HEK293 (cell line): ENCODE data around the gene SLC1A1.

ENCODE experiments used
- CTCF ChIA-PET: fragments of 350-600 bp; formaldehyde crosslinking; extraction: SDS; loops from one replicate; lab custom pipeline; 2021; ENCODE audit warnings: antibody characterized with exemption; lab: Yijun Ruan, JAX
- POLR2A ChIA-PET: fragments of 300-600 bp; formaldehyde crosslinking; extraction: SDS; loops from one replicate; lab custom pipeline; 2020; ENCODE audit warnings: antibody characterized with exemption, inconsistent platforms; lab: Yijun Ruan, JAX
- H3K27ac ChIP-seq: fragments of 200-500 bp; sonication (Bioruptor generic); 2 replicates; pipeline ENCODE4 v1.5.1; 2014; ENCODE audit warnings: low read depth, low read length, control low read depth, inconsistent platforms; ENCODE audit errors: extremely low read depth
- H3K36me3 ChIP-seq, 2 experiments: fragments of 200-500 bp in 1 of 2; sonication (Bioruptor generic) in 1 of 2; 1 replicate in 1 of 2; 2 replicates in 1 of 2; pipeline ENCODE4 v1.5.1; 2014 to 2017; ENCODE audit warnings: inconsistent platforms in 2 of 2, low read length in 2 of 2; ENCODE audit not compliant: control insufficient read depth in 2 of 2, insufficient read depth in 1 of 2
- H3K4me1 ChIP-seq: fragments of 200-500 bp; sonication (Bioruptor generic); 2 replicates; pipeline ENCODE4 v1.5.1; 2014; ENCODE audit warnings: mild to moderate bottlenecking, low read length, inconsistent platforms; ENCODE audit not compliant: control insufficient read depth, insufficient read depth
- H3K4me3 ChIP-seq: 2 replicates; pipeline ENCODE4 v1.5.1; 2011; ENCODE audit warnings: low read depth, mild to moderate bottlenecking, control low read depth, low read length, moderate library complexity
- H3K9me3 ChIP-seq: fragments of 200-500 bp; sonication (Bioruptor generic); 2 replicates; pipeline ENCODE4 v1.5.1; 2014; ENCODE audit warnings: low read depth, low read length, inconsistent platforms; ENCODE audit not compliant: control insufficient read depth, insufficient read depth
- ATF2 ChIP-seq: fragments of 450-650 bp; formaldehyde crosslinking; IDR thresholded peaks from 2 replicates; pipeline ENCODE4 v1.5.1; 2016; ENCODE audit warnings: missing biosample characterization, missing genetic modification characterization, low read depth
- KLF8 ChIP-seq: fragments of 450-650 bp; formaldehyde crosslinking; IDR thresholded peaks from 2 replicates; pipeline ENCODE4 v1.5.1; 2016; ENCODE audit warnings: missing biosample characterization, missing genetic modification characterization
- PATZ1 ChIP-seq: fragments of 450-650 bp; formaldehyde crosslinking; IDR thresholded peaks from 2 replicates; pipeline ENCODE4 v1.5.1; 2016; ENCODE audit warnings: missing biosample characterization, missing genetic modification characterization
- PBX3 ChIP-seq: sonication (generic); formaldehyde crosslinking; IDR thresholded peaks from 2 replicates; pipeline ENCODE4 v1.8.1; 2022; ENCODE audit warnings: mild to moderate bottlenecking, moderate library complexity, missing genetic modification reagents
- TCF7L2 ChIP-seq: IDR thresholded peaks from 2 replicates; pipeline ENCODE4 v1.6.1; 2011; ENCODE audit warnings: low read depth, mild to moderate bottlenecking, inconsistent platforms, low read length, moderate library complexity, borderline replicate concordance
- YY2 ChIP-seq: fragments of 450-650 bp; formaldehyde crosslinking; IDR thresholded peaks from 2 replicates; pipeline ENCODE4 v1.5.1; 2016; ENCODE audit warnings: missing biosample characterization, missing genetic modification characterization
- ZBTB17 ChIP-seq: fragments of 450-650 bp; formaldehyde crosslinking; IDR thresholded peaks from 2 replicates; pipeline ENCODE4 v1.5.1; 2016; ENCODE audit warnings: missing biosample characterization, missing genetic modification characterization
- ZBTB20 ChIP-seq: fragments of 450-650 bp; formaldehyde crosslinking; IDR thresholded peaks from 2 replicates; pipeline ENCODE4 v1.5.1; 2016; ENCODE audit warnings: missing biosample characterization, missing genetic modification characterization
- ZNF138 ChIP-seq: fragments of 450-650 bp; formaldehyde crosslinking; IDR thresholded peaks from 2 replicates; pipeline ENCODE4 v1.5.1; 2016; ENCODE audit warnings: missing biosample characterization, missing genetic modification characterization, borderline replicate concordance
- ZNF169 ChIP-seq: fragments of 450-650 bp; formaldehyde crosslinking; IDR thresholded peaks from 2 replicates; pipeline ENCODE4 v1.5.1; 2016; ENCODE audit warnings: missing biosample characterization, missing genetic modification characterization
- ZNF214 ChIP-seq: fragments of 450-650 bp; formaldehyde crosslinking; IDR thresholded peaks from 2 replicates; pipeline ENCODE4 v1.5.1; 2017; ENCODE audit warnings: missing biosample characterization, mild to moderate bottlenecking, missing genetic modification characterization, borderline replicate concordance
- ZNF23 ChIP-seq: fragments of 450-650 bp; formaldehyde crosslinking; IDR thresholded peaks from 2 replicates; pipeline ENCODE4 v1.5.1; 2016; ENCODE audit warnings: missing biosample characterization, missing genetic modification characterization, borderline replicate concordance
- ZNF26 ChIP-seq: fragments of 450-650 bp; formaldehyde crosslinking; IDR thresholded peaks from 2 replicates; pipeline ENCODE4 v1.5.1; 2016; ENCODE audit warnings: missing biosample characterization, missing genetic modification characterization
- ZNF335 ChIP-seq: fragments of 450-650 bp; formaldehyde crosslinking; conservative IDR thresholded peaks from 2 replicates; pipeline ENCODE4 v1.5.1; 2016; ENCODE audit warnings: missing biosample characterization, missing genetic modification characterization
- ZNF354C ChIP-seq: fragments of 450-650 bp; formaldehyde crosslinking; IDR thresholded peaks from 2 replicates; pipeline ENCODE4 v1.5.1; 2016; ENCODE audit warnings: missing biosample characterization, missing genetic modification characterization, low read depth, borderline replicate concordance
- ZNF398 ChIP-seq: fragments of 450-650 bp; formaldehyde crosslinking; IDR thresholded peaks from 2 replicates; pipeline ENCODE4 v1.5.1; 2017; ENCODE audit warnings: missing biosample characterization, missing genetic modification characterization
- ZNF423 ChIP-seq: fragments of 450-650 bp; formaldehyde crosslinking; IDR thresholded peaks from 2 replicates; pipeline ENCODE4 v1.5.1; 2016; ENCODE audit warnings: missing biosample characterization, missing genetic modification characterization
- ZNF529 ChIP-seq: fragments of 450-650 bp; formaldehyde crosslinking; IDR thresholded peaks from 2 replicates; pipeline ENCODE4 v1.5.1; 2017; ENCODE audit warnings: missing genetic modification characterization, missing biosample characterization; ENCODE audit not compliant: insufficient replicate concordance
- ZNF610 ChIP-seq: fragments of 450-650 bp; formaldehyde crosslinking; IDR thresholded peaks from 2 replicates; pipeline ENCODE4 v1.5.1; 2016; ENCODE audit warnings: missing biosample characterization, missing genetic modification characterization, borderline replicate concordance
- ZNF654 ChIP-seq: fragments of 450-650 bp; formaldehyde crosslinking; IDR thresholded peaks from 2 replicates; pipeline ENCODE4 v1.5.1; 2016; ENCODE audit warnings: low read depth, missing biosample characterization, missing genetic modification characterization
- ZNF701 ChIP-seq: fragments of 450-650 bp; formaldehyde crosslinking; IDR thresholded peaks from 2 replicates; pipeline ENCODE4 v1.5.1; 2016; ENCODE audit warnings: missing biosample characterization, missing genetic modification characterization
- ZNF707 ChIP-seq: fragments of 450-650 bp; formaldehyde crosslinking; IDR thresholded peaks from 2 replicates; pipeline ENCODE4 v1.5.1; 2016; ENCODE audit warnings: missing biosample characterization, missing genetic modification characterization
- ZNF785 ChIP-seq: fragments of 450-650 bp; formaldehyde crosslinking; IDR thresholded peaks from 2 replicates; pipeline ENCODE4 v1.5.1; 2016; ENCODE audit warnings: missing biosample characterization, missing genetic modification characterization
- ZNF843 ChIP-seq: fragments of 450-650 bp; formaldehyde crosslinking; IDR thresholded peaks from 2 replicates; pipeline ENCODE4 v1.5.1; 2016; ENCODE audit warnings: missing biosample characterization, missing genetic modification characterization
- ZSCAN4 ChIP-seq: fragments of 450-650 bp; formaldehyde crosslinking; IDR thresholded peaks from 2 replicates; pipeline ENCODE4 v1.5.1; 2017; ENCODE audit warnings: missing biosample characterization, missing genetic modification characterization
- ZSCAN5A ChIP-seq: fragments of 450-650 bp; formaldehyde crosslinking; IDR thresholded peaks from 2 replicates; pipeline ENCODE4 v1.5.1; 2016; ENCODE audit warnings: missing biosample characterization, missing genetic modification characterization

The SLC1A1 gene

GRCh38 chr9:4499917-4500316 lies 9.6 kb downstream of the SLC1A1 start:
- Histone ChIP-seq H3K4me3 (no peak overlapping the region), H3K27ac (no peak overlapping the region), H3K4me1 (no peaks in the 10 kb centered on the region; the same call in 1 of the 2 replicates), H3K9me3 (no peaks in the 10 kb centered on the region), H3K36me3 (no peaks in the 10 kb centered on the region)
- ChIA-PET CTCF (no interaction called here), POLR2A (no interaction called here)
- TF ChIP-seq ZNF214 (tag by site-specific recombination) (no peak), ZNF785 (tag by site-specific recombination) (no peak), KLF8 (tag by site-specific recombination) (no peak), YY2 (tag by site-specific recombination) (no peak), ZNF654 (tag by site-specific recombination) (no peak), ZBTB17 (tag by site-specific recombination) (no peak), ATF2 (tag by site-specific recombination) (no peak), ZNF138 (tag by site-specific recombination) (no peak), ZNF610 (no peak), ZNF335 (tag by site-specific recombination) (no peak), TCF7L2 (no peak), ZBTB20 (tag by site-specific recombination) (no peak), ZNF707 (no peak), PBX3 (CRISPR knock-in tag) (no peak), ZSCAN4 (no peak), ZNF701 (tag by site-specific recombination) (no peak), ZNF423 (tag by site-specific recombination) (no peak), ZSCAN5A (no peak), ZNF23 (tag by site-specific recombination) (no peak)

GRCh38 chr9:4501147-4501507 lies 10.9 kb downstream of the SLC1A1 start:
- Histone ChIP-seq H3K36me3 (no peaks in the 10 kb centered on the region), H3K4me1 (no peaks in the 10 kb centered on the region; the same call in 1 of the 2 replicates), H3K9me3 (no peaks in the 10 kb centered on the region), H3K27ac (no peak overlapping the region), H3K4me3 (no peak overlapping the region)
- ChIA-PET CTCF (interaction anchor here (0.6 kb wide), 1 partner anchor 725 kb away, joined by 3 read pairs; no protein-coding TSS in a partner anchor), POLR2A (no interaction called here)
- TF ChIP-seq ZNF26 (tag by site-specific recombination) (no peak), ZNF529 (tag by site-specific recombination) (no peak), ZNF169 (tag by site-specific recombination) (no peak), ZNF354C (no peak), ZNF843 (tag by site-specific recombination) (no peak), ZNF398 (tag by site-specific recombination) (no peak), PATZ1 (tag by site-specific recombination) (no peak), ZNF23 (tag by site-specific recombination) (no peak)
